ENCODE data around the gene FBXL5. TPM values are rescaled to one million over a fixed set of nuclear protein-coding genes. Genes with fewer than 3 reads are reported as not detected.
A peak's percentile ranks its signal among the peaks of the same experiment; 100 is the strongest.

Gene FBXL5
- total RNA-seq, 1 experiment from 2014 or later: 59.7 TPM

DNA sequence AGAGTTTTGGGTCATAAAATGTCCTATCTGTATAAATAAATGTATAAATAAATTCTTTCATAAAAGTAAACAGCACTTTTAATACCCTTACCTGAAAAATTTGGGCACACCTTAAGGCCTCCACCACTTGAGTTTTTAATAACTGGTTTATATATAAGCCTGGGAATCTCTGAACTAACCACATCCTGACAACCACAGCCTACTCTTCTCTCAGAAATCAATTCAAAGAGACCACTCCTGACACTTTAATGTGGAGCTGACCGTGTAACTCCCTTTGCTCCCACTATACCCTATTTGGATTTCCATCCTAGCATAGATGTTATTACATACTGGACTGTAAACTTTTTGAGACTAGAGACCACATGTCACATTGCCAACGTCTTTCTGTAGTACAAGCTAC, 3.5 kb downstream of the FBXL5 start:
- BruUV-seq (replicated peaks): no TSS peak
- ChIA-PET POLR2A (ENCODE audit: low non-redundant PET) (no interaction called here), CTCF (no interaction called here)
- Histone ChIP-seq H3K36me3 (ENCODE audit: insufficient read depth, low read length, poor library complexity, severe bottlenecking) (no peaks in the 10 kb centered on the region), H3K27ac (ENCODE audit: low read depth, low read length, poor library complexity, severe bottlenecking) (peak overlapping the region; percentile 81), H3K4me3 (ENCODE audit: low read depth, low read length, poor library complexity, severe bottlenecking) (peak overlapping the region; percentile 73), H3K9me3 (ENCODE audit: low read depth, low read length, poor library complexity, severe bottlenecking) (no peaks in the 10 kb centered on the region), H3K27me3 (replicated peaks; ENCODE audit: insufficient read depth, low read depth, low read length, poor library complexity) (no peaks in the 10 kb centered on the region), H3K4me1 (ENCODE audit: insufficient read depth, low read length, poor library complexity, severe bottlenecking) (peaks cover 45% of the 10 kb centered on the region)
- DNase-seq (ENCODE audit: low spot score): no peak
- TF ChIP-seq, protein P1, sequence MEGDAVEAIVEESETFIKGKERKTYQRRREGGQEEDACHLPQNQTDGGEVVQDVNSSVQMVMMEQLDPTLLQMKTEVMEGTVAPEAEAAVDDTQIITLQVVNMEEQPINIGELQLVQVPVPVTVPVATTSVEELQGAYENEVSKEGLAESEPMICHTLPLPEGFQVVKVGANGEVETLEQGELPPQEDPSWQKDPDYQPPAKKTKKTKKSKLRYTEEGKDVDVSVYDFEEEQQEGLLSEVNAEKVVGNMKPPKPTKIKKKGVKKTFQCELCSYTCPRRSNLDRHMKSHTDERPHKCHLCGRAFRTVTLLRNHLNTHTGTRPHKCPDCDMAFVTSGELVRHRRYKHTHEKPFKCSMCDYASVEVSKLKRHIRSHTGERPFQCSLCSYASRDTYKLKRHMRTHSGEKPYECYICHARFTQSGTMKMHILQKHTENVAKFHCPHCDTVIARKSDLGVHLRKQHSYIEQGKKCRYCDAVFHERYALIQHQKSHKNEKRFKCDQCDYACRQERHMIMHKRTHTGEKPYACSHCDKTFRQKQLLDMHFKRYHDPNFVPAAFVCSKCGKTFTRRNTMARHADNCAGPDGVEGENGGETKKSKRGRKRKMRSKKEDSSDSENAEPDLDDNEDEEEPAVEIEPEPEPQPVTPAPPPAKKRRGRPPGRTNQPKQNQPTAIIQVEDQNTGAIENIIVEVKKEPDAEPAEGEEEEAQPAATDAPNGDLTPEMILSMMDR (conservative IDR thresholded peaks at IDR 0.05; ENCODE audit: low read depth, low read length): no peak
- TF ChIP-seq EZH2 (IDR thresholded peaks at IDR 0.05; ENCODE audit: borderline replicate concordance, low read depth, low read length, poor library complexity, severe bottlenecking): no peak
- intact Hi-C loops (cut with micrococcal nuclease; ENCODE audit: unreplicated experiment): loop anchor here (2.0 kb wide), 1 partner anchor 413 kb away; no protein-coding TSS in a partner anchor

DNA sequence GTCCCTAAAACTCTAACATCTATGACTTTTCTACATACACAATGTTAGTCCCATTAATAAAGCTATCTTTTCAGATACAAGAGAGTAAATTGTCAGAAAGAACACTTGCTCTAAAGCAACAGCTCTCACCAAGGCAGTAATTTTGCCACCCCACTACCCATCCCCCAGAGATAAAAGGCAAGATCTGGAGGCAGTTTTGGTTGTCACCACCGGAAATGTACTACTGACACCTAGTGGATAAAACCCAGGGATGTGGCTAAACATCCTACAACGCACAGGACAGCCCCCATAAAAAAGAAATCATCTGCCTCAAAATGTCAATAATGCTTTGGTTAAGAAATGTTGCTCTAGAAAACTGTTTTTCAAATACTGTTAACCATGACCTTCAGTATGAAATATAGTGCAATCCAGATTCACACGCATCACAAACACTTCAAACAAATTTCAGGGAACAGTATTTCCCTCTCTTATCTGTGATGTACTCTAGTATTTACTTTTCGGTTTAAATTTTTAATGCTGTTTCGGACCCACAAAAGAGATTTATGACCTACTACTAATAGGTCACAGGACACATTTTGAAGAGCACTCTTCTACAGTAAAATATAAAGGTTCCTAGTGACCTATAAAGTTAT, 5.1 kb downstream of the FBXL5 start:
- Histone ChIP-seq H3K27ac (ENCODE audit: low read depth, low read length, poor library complexity, severe bottlenecking) (peak overlapping the region; percentile 41), H3K4me1 (ENCODE audit: insufficient read depth, low read length, poor library complexity, severe bottlenecking) (peaks cover 36% of the 10 kb centered on the region), H3K36me3 (ENCODE audit: insufficient read depth, low read length, poor library complexity, severe bottlenecking) (no peaks in the 10 kb centered on the region), H3K9me3 (ENCODE audit: low read depth, low read length, poor library complexity, severe bottlenecking) (no peaks in the 10 kb centered on the region), H3K4me3 (ENCODE audit: low read depth, low read length, poor library complexity, severe bottlenecking) (no peak overlapping the region), H3K27me3 (replicated peaks; ENCODE audit: insufficient read depth, low read depth, low read length, poor library complexity) (no peaks in the 10 kb centered on the region)
- ChIA-PET POLR2A (ENCODE audit: low non-redundant PET) (interaction anchor here (0.6 kb wide), 1 partner anchor 10 kb away, joined by 9 read pairs; no protein-coding TSS in a partner anchor), CTCF (interaction anchor here (0.6 kb wide), 1 partner anchor 170 kb away, joined by 5 read pairs; no protein-coding TSS in a partner anchor)
- TF ChIP-seq, protein P1 (conservative IDR thresholded peaks at IDR 0.05; ENCODE audit: low read depth, low read length): peak; percentile 82
- no peak for TF ChIP-seq EZH2 (IDR thresholded peaks at IDR 0.05; ENCODE audit: borderline replicate concordance, low read depth, low read length, poor library complexity, severe bottlenecking)
- peak; percentile 87 for DNase-seq (ENCODE audit: low spot score)
- intact Hi-C loops (cut with micrococcal nuclease; ENCODE audit: unreplicated experiment): loop anchor here (1.0 to 2.0 kb wide), 2 partner anchors 171 to 411 kb away; no protein-coding TSS in a partner anchor
- BruUV-seq (replicated peaks): no TSS peak

DNA sequence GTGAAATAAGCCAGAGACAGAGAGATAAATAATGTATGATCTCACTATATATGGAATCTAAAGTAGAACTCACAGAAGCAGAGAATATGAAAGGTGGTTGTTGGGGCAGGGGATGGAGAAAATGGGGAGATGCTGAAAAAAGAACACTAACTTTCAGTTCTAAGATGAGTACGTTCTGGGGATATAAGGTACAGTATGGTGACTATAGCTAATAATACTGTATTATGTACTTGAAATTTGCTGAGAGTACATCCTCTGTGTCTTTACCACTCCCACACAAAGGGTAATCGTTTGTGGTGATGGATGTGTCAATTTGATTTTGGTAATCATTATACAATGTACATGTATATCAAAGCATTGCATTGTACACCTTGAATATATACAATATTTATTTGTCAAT, 6.6 kb downstream of the FBXL5 start:
- no peak for TF ChIP-seq EZH2 (IDR thresholded peaks at IDR 0.05; ENCODE audit: borderline replicate concordance, low read depth, low read length, poor library complexity, severe bottlenecking)
- TF ChIP-seq, protein P1 (conservative IDR thresholded peaks at IDR 0.05; ENCODE audit: low read depth, low read length): no peak
- intact Hi-C loops (cut with micrococcal nuclease; ENCODE audit: unreplicated experiment): no loop called here
- Histone ChIP-seq H3K9me3 (ENCODE audit: low read depth, low read length, poor library complexity, severe bottlenecking) (no peaks in the 10 kb centered on the region), H3K27me3 (replicated peaks; ENCODE audit: insufficient read depth, low read depth, low read length, poor library complexity) (no peaks in the 10 kb centered on the region), H3K36me3 (ENCODE audit: insufficient read depth, low read length, poor library complexity, severe bottlenecking) (no peaks in the 10 kb centered on the region), H3K4me1 (ENCODE audit: insufficient read depth, low read length, poor library complexity, severe bottlenecking) (peaks cover 36% of the 10 kb centered on the region), H3K27ac (ENCODE audit: low read depth, low read length, poor library complexity, severe bottlenecking) (no peak overlapping the region), H3K4me3 (ENCODE audit: low read depth, low read length, poor library complexity, severe bottlenecking) (no peak overlapping the region)
- no peak for DNase-seq (ENCODE audit: low spot score)
- no TSS peak for BruUV-seq (replicated peaks)
- ChIA-PET CTCF (no interaction called here), POLR2A (ENCODE audit: low non-redundant PET) (no interaction called here)
